GM12878 (cell line): ENCODE measurements around the gene UBE2E2. TPM values are rescaled to one million over a fixed set of nuclear protein-coding genes. Genes with fewer than 3 reads are reported as not detected.

Experiments used
- BCL11A ChIP-seq: IDR thresholded peaks from 2 replicates; pipeline ENCODE4 v1.6.1; 2011; ENCODE audit warnings: low read depth, low read length
- CEBPZ ChIP-seq: fragments of 150-350 bp; IDR thresholded peaks from 2 replicates; pipeline ENCODE4 v1.6.1; 2016; ENCODE audit warnings: low read depth, low read length
- CUX1 ChIP-seq: IDR thresholded peaks from 2 replicates; pipeline ENCODE4 v1.6.1; 2012; ENCODE audit warnings: improper control_type of control experiment, low read depth, low read length; ENCODE audit not compliant: insufficient replicate concordance
- ESRRA ChIP-seq: IDR thresholded peaks from 2 replicates; pipeline ENCODE4 v1.6.1; 2012; ENCODE audit warnings: mild to moderate bottlenecking, low read length, improper control_type of control experiment
- PML ChIP-seq: IDR thresholded peaks from 2 replicates; pipeline ENCODE4 v1.6.1; 2012; ENCODE audit warnings: low read length, inconsistent platforms
- RAD51 ChIP-seq: fragments of 450-650 bp; IDR thresholded peaks from 2 replicates; pipeline ENCODE4 v1.6.1; 2016; ENCODE audit warnings: moderate library complexity, mild to moderate bottlenecking, inconsistent platforms
- SMC3 ChIP-seq: IDR thresholded peaks from 2 replicates; pipeline ENCODE4 v1.6.1; 2011; ENCODE audit warnings: low read length, improper control_type of control experiment, borderline replicate concordance
- SUPT20H ChIP-seq: IDR thresholded peaks from 2 replicates; pipeline ENCODE4 v1.6.1; 2011; ENCODE audit warnings: low read depth, mild to moderate bottlenecking, low read length, moderate library complexity, borderline replicate concordance; ENCODE audit not compliant: control insufficient read depth
- TARDBP ChIP-seq: IDR thresholded peaks from 2 replicates; pipeline ENCODE4 v1.6.1; 2016; ENCODE audit warnings: borderline replicate concordance
- TCF3 ChIP-seq: IDR thresholded peaks from 2 replicates; pipeline ENCODE4 v1.6.1; 2012; ENCODE audit warnings: low read depth, mild to moderate bottlenecking, low read length, borderline replicate concordance; ENCODE audit not compliant: insufficient read depth
- TCF7 ChIP-seq: IDR thresholded peaks from 2 replicates; pipeline ENCODE4 v1.6.1; 2014; ENCODE audit warnings: antibody characterized with exemption, borderline replicate concordance
- YBX1 ChIP-seq: fragments of 450-650 bp; IDR thresholded peaks from 2 replicates; pipeline ENCODE4 v1.6.1; 2016; ENCODE audit warnings: antibody characterized with exemption
- ZNF207 ChIP-seq: fragments of 450-650 bp; IDR thresholded peaks from 2 replicates; pipeline ENCODE4 v1.6.1; 2014; ENCODE audit warnings: antibody characterized with exemption, mild to moderate bottlenecking, borderline replicate concordance
- ZNF217 ChIP-seq: fragments of 450-650 bp; IDR thresholded peaks from 2 replicates; pipeline ENCODE4 v1.6.1; 2017; ENCODE audit warnings: antibody characterized with exemption, mild to moderate bottlenecking
- polyA plus RNA-seq, 11 experiments: library from polyadenylated mRNA; depleted of rRNA in 4 of 11; unstranded in 6 of 11; stranded (reverse) in 5 of 11; fragments of >200 nt; fragmentation: Nextera tagmentation in 4 of 11; fragmentation: Illumina TruSeq in 1 of 11; extraction: Ambion mirVana in 4 of 11; extraction: Trizol in 1 of 11; gene quantifications; 1 replicate in 1 of 11; 2 replicates in 10 of 11; pipeline versions ENCODE4 v1.2.1 to v1.2.3, GENCODE V29; 2011 to 2016; ENCODE audit warnings: inconsistent platforms in 2 of 11, missing spikeins in 2 of 11, low read depth in 1 of 11
- total RNA-seq, 4 experiments: library from RNA; depleted of rRNA in 3 of 4; stranded (reverse); fragments of >200 nt in 3 of 4; fragmentation: Illumina TruSeq in 1 of 4; extraction: Trizol in 1 of 4; gene quantifications; 2 replicates each; pipeline versions ENCODE4 v1.2.1 to v1.2.3, GENCODE V29; 2013 to 2021
- TF ChIP-seq, protein P1 (sequence below): fragments of 450-650 bp; IDR thresholded peaks from 2 replicates; pipeline ENCODE4 v1.6.1; 2017; ENCODE audit warnings: mild to moderate bottlenecking, moderate library complexity
- TF ChIP-seq, protein P2 (sequence below): IDR thresholded peaks from 2 replicates; pipeline ENCODE4 v1.6.1; 2012; ENCODE audit warnings: low read length, inconsistent platforms

The UBE2E2 gene
- total and polyA plus RNA-seq, 10 of the 15 experiments (the other 5 are each of a cell fraction or from before 2014, with no cell fraction given): 8.7 to 71.0 (median 36.4) TPM

DNA sequence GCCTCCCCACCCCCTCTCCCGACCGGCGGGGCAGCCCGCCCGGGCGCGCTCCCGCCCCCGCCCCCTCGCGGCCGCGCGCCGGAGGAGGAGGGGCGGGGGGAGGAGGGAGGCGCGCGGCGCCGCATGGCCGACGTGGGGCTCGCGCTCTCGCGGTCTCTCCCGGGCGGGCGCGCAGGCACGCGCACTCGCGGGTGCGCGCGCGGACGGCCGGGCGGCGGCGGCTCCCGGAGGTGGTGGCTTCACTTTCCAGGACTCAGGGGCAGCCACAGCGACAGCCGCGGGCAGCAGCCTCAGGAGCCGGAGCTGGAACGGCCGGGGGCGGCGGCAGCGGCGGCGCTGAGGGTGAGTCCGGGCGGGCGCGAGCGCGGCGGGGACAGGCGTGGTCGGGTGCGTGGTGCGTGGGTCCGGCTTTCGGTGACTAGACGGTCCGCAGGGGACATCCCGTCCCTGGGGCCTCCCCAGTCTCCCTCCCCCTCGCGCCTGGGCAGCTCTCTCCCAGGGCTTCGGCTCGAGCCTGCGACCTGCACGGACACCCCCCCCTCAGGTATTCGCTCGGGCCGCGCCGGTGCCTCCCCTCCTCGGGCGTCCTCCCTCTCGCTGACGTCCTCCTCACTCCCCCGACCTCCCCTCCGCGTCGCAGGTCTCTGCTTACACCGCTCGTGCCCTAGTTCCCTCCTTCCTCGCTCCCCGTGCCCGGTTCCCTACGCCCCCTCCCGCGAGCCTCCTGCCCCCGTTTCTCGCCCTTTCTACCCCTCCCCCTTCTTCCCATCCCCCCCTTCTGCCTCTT is at the start of gene UBE2E2 (continued):
- TF ChIP-seq ZNF207: 0 out of 2 replicates have a peak, but pooled peaks have one; percentile 31
- TF ChIP-seq PML: no peak
- TF ChIP-seq SUPT20H: no peak
- no peak for TF ChIP-seq TCF3
- TF ChIP-seq CEBPZ: no peak
- no peak for TF ChIP-seq SMC3
- no peak for TF ChIP-seq TARDBP
- no peak for TF ChIP-seq BCL11A
- TF ChIP-seq, protein P1, sequence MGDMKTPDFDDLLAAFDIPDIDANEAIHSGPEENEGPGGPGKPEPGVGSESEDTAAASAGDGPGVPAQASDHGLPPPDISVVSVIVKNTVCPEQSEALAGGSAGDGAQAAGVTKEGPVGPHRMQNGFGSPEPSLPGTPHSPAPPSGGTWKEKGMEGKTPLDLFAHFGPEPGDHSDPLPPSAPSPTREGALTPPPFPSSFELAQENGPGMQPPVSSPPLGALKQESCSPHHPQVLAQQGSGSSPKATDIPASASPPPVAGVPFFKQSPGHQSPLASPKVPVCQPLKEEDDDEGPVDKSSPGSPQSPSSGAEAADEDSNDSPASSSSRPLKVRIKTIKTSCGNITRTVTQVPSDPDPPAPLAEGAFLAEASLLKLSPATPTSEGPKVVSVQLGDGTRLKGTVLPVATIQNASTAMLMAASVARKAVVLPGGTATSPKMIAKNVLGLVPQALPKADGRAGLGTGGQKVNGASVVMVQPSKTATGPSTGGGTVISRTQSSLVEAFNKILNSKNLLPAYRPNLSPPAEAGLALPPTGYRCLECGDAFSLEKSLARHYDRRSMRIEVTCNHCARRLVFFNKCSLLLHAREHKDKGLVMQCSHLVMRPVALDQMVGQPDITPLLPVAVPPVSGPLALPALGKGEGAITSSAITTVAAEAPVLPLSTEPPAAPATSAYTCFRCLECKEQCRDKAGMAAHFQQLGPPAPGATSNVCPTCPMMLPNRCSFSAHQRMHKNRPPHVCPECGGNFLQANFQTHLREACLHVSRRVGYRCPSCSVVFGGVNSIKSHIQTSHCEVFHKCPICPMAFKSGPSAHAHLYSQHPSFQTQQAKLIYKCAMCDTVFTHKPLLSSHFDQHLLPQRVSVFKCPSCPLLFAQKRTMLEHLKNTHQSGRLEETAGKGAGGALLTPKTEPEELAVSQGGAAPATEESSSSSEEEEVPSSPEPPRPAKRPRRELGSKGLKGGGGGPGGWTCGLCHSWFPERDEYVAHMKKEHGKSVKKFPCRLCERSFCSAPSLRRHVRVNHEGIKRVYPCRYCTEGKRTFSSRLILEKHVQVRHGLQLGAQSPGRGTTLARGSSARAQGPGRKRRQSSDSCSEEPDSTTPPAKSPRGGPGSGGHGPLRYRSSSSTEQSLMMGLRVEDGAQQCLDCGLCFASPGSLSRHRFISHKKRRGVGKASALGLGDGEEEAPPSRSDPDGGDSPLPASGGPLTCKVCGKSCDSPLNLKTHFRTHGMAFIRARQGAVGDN: peak; percentile 70
- TF ChIP-seq TCF7: no peak
- TF ChIP-seq, protein P2, sequence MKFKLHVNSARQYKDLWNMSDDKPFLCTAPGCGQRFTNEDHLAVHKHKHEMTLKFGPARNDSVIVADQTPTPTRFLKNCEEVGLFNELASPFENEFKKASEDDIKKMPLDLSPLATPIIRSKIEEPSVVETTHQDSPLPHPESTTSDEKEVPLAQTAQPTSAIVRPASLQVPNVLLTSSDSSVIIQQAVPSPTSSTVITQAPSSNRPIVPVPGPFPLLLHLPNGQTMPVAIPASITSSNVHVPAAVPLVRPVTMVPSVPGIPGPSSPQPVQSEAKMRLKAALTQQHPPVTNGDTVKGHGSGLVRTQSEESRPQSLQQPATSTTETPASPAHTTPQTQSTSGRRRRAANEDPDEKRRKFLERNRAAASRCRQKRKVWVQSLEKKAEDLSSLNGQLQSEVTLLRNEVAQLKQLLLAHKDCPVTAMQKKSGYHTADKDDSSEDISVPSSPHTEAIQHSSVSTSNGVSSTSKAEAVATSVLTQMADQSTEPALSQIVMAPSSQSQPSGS: no peak
- TF ChIP-seq RAD51: no peak
- TF ChIP-seq YBX1: no peak
- no peak for TF ChIP-seq CUX1
- no peak for TF ChIP-seq ESRRA
- TF ChIP-seq ZNF217: peak; percentile 69; the same call in 1 of the 2 replicates
